Stimulated activated CD8-positive, alpha-beta memory T cell treated with anti-CD3 and anti-CD28 coated beads, Interleukin-7, amount 100 ng/mL, for 4 hours (primary cell): ENCODE data around the gene ACVRL1.

Source experiments
- DNase-seq, 2 donors: peaks; one replicate each; pipeline ENCODE4 v3.0.0-alpha.2; 2020; ENCODE audit warnings: low read depth in 2 of 2

Gene ACVRL1

GRCh38 chr12:51915951-51916350, 8.6 kb downstream of the ACVRL1 start:
- DNase-seq = no peak

- no peak for DNase-seq
Measured at GRCh38 chr12:51917041-51917590, 9.8 kb downstream of the ACVRL1 start.

- no peak for DNase-seq
Measured at GRCh38 chr12:51917746-51918453, 10.6 kb downstream of the ACVRL1 start.

GRCh38 chr12:51920046-51920445, 12.7 kb downstream of the ACVRL1 start:
- no peak for DNase-seq

- DNase-seq = no peak
Measured at GRCh38 chr12:51921017-51921725, 13.9 kb downstream of the ACVRL1 start.

- no peak for DNase-seq
Measured at GRCh38 chr12:51922146-51922545, 14.8 kb downstream of the ACVRL1 start.

GRCh38 chr12:51922762-51923505, 15.6 kb downstream of the ACVRL1 start:
- no peak for DNase-seq

GRCh38 chr12:51923506-51924365, 16.4 kb downstream of the ACVRL1 start:
- peak; percentile 5 to 38 for DNase-seq

GRCh38 chr12:51924551-51925319, 17.4 kb downstream of the ACVRL1 start:
- DNase-seq = no peak

- DNase-seq = no peak
Measured at GRCh38 chr12:51925346-51926063, 18.2 kb downstream of the ACVRL1 start.

GRCh38 chr12:51926064-51926632, 18.8 kb downstream of the ACVRL1 start:
- DNase-seq = no peak

GRCh38 chr12:51926718-51927117, 19.4 kb downstream of the ACVRL1 start:
- peak; percentile 17 to 22 for DNase-seq

- DNase-seq = no peak
Measured at GRCh38 chr12:51932218-51933076, 25.1 kb downstream of the ACVRL1 start.

GRCh38 chr12:51934080-51934479, 26.8 kb downstream of the ACVRL1 start:
- DNase-seq = no peak

- DNase-seq = no peak
Measured at GRCh38 chr12:51937926-51938325, 30.6 kb downstream of the ACVRL1 start.

GRCh38 chr12:51938726-51939125, 31.4 kb downstream of the ACVRL1 start:
- no peak for DNase-seq

GRCh38 chr12:51941011-51941581, 33.8 kb downstream of the ACVRL1 start:
- DNase-seq = no peak

- DNase-seq = no peak
Measured at GRCh38 chr12:51941604-51942003, 34.3 kb downstream of the ACVRL1 start.
